Esophagus squamous epithelium (tissue), 4 donors: ENCODE data around the gene STX18.

Source experiments
- POLR2A ChIP-seq, 4 donors: fragments of 450-650 bp; IDR thresholded peaks; one replicate each; pipeline ENCODE4 v1.6.1; 2017; ENCODE audit warnings: antibody characterized with exemption in 4 of 4, mild to moderate bottlenecking in 4 of 4, moderate library complexity in 3 of 4
- TF ChIP-seq, protein P1 (sequence below), 6 experiments: fragments of 450-650 bp in 4 of 6; fragments of 200-600 bp in 2 of 6; sonication (generic) in 2 of 6; IDR thresholded peaks; one replicate each; pipeline ENCODE4 v1.5.1; 2016 to 2019; ENCODE audit warnings: antibody characterized with exemption in 6 of 6, mild to moderate bottlenecking in 4 of 6, moderate library complexity in 4 of 6

DNA sequence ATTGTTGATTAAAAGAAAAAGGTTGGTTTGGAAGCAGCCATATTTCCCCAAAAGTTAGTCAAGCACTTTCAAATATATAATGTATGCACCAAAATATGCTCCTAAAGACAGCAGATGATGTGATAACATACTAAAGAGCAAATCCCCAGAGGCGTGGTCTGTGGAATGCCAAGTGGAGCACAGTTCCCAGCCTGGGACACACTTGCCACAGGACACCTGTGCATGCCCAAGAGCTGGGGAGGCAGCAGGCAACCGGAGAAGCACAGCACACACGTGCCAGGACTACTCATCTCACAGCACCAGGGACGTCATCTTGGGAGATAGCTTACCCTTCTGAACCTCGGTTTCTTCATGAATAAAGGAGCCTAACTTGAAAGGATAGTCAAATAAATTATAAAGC, 12.5 kb downstream of the STX18 start:
- TF ChIP-seq, protein P1, sequence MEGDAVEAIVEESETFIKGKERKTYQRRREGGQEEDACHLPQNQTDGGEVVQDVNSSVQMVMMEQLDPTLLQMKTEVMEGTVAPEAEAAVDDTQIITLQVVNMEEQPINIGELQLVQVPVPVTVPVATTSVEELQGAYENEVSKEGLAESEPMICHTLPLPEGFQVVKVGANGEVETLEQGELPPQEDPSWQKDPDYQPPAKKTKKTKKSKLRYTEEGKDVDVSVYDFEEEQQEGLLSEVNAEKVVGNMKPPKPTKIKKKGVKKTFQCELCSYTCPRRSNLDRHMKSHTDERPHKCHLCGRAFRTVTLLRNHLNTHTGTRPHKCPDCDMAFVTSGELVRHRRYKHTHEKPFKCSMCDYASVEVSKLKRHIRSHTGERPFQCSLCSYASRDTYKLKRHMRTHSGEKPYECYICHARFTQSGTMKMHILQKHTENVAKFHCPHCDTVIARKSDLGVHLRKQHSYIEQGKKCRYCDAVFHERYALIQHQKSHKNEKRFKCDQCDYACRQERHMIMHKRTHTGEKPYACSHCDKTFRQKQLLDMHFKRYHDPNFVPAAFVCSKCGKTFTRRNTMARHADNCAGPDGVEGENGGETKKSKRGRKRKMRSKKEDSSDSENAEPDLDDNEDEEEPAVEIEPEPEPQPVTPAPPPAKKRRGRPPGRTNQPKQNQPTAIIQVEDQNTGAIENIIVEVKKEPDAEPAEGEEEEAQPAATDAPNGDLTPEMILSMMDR (IDR thresholded peaks at IDR 0.05) = no peak
- no peak for TF ChIP-seq POLR2A (IDR thresholded peaks at IDR 0.05)
